C4-2B (cell line): Measurements from ENCODE around the gene TIGIT.

Experiments used
- CTCF ChIP-seq: fragments of 450-650 bp; conservative IDR thresholded peaks from 2 replicates; pipeline ENCODE4 v1.5.1; 2017; ENCODE audit warnings: mild to moderate bottlenecking
- ZFX ChIP-seq: fragments of 450-650 bp; IDR thresholded peaks from 2 replicates; pipeline ENCODE4 v1.6.1; 2017

- TF ChIP-seq CTCF (peak; percentile 68), ZFX (no peak)
These were observed 5.6 kb downstream of the TIGIT start for GRCh38 chr3:114299421-114299820.
